DMS114 treated with DMSO at 0.1 percent for 48 hours (cell line): ENCODE results near the gene ACER3.
A peak's percentile ranks its signal among the peaks of the same experiment; 100 is the strongest.
"Not testable (repeated sequence)": the region's sequence is repeated elsewhere in the genome, so short reads cannot be mapped to it uniquely, and the experiment has no call there.

Experiments
- DNase-seq: peaks from one replicate; lab custom pipeline; 2025; ENCODE audit not compliant: unreplicated experiment; lab: John Stamatoyannopoulos, UW

The ACER3 gene

DNA sequence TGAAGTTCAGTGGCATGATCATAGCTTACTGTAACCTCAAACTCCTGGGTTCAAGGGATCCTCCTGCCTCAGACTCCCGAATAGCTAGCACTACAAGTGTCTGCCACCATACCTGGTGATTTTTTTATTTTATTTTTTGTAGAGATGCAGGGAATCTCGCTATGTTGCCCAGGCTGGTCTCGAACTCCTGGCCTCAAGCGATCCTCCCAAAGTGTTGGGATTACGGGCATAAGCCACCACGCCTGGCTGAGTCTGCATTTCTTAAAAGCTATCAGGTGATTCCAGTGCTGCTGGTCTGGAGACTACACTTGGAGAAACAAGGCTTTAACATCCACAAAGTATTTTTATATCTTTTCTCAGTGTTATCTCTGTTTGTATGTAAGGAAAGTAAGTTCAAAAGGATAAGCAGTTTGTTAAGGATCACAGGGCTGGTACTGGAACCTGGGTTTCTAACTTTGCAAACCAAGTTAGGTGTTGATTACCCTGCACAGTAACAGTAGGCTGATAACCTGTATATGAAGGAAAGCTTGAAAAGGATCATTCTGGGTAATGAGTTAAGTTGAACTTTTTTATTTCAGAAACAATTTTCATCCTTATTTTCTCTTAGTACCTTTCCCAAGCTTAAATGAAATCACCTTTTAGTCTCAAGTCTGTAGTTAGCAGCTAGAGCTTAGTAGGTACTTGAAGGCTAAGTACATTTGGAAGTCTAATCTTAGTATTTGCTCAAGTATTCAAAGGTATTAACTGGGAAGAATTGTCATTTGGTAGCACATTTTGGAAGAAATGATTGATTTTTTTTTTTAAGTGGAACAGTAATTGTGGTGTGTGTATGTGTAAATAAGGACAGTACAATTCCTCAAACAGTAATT lies 12.5 kb downstream of the ACER3 start:
- DNase-seq, result no peak

DNA sequence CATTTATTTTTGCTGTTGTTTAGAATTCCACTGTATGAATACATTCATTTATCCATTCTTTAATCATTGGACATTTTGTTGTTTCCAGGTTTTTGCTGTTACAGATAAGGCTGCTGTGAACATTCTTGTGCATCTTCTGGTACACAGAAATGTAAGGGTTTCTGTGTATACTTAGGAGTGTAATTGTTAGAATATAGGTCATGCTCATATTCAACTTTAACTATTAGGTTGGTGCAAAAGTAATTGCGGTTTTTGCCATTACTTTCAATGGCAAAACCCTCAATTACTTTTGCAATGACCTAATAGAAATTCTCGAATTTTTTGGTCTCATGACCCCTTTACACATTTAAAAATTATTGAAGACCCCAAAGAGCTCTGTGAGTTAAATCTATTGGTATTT lies 17.3 kb downstream of the ACER3 start:
- DNase-seq, result no peak

DNA sequence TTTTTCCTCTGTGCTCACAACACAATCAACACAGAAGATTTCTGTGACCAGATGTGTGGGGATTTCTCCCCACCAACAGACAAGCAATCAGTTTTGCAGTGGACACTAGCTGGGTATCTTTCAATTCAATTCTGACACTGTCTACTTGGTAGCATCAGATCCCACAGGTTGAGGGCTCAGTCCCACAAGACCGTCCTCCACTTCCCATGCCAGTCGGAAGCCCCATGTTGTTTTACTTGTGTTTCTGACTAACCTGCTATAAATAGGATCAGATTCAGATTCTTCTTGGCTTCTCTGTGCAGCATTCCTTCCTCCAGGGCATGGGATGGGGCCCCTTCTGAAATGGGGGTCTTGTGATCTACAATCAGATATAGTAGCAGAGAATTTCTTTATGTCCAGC lies 19.6 kb downstream of the ACER3 start:
- DNase-seq, result no peak

DNA sequence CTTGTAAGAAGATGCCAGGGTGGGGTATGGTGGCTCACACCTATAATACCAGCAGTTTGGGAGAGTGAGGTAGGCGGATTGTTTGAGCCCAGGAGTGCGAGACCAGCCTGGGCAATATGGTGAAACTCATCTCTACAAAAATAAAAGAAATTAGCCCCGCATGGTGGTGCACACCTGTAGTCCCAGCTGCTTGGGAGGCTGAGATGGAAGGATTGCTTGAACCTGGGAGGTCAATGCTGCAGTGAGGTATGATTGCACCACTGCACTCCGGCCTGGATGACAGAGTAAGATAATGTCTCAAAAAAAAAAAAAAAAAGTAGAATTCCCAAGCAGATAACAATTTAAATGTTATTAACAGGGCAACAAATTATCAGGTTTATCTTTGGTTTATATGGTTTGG lies 20.2 kb downstream of the ACER3 start:
- DNase-seq, result no peak

DNA sequence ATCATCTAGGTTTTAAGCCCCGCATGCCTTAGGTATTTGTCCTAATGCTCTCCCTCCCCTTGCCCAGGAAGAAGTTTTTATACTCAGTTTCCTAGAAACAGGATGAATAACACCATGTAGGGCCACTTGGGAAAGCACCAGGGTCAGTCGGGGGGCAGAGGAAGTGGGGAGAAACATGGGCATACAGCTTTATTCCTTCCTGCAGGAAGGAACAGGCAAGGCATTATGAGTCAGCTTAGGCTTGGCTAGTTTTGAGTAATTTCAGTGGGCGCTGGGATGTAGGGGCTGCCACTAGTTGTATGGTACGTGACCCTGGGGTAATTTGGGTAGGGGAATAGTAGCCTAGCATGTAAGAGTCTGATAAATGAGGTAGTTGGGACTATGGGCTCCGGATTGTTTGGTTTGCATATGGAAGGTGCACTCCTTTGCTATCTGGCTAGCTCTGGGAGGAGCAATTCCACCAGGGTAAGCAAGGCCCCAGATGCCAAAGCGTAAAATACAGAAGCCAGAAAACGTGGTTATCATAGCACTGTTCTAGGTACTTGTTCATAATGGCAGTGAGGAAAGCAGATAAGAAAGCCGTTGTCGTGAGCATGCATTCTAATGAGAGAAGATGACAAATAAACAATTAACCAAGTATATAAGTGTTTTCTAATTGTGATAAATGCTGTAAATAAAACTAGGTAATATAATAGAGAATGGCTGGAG lies 24.8 kb downstream of the ACER3 start:
- no peak for DNase-seq

DNA sequence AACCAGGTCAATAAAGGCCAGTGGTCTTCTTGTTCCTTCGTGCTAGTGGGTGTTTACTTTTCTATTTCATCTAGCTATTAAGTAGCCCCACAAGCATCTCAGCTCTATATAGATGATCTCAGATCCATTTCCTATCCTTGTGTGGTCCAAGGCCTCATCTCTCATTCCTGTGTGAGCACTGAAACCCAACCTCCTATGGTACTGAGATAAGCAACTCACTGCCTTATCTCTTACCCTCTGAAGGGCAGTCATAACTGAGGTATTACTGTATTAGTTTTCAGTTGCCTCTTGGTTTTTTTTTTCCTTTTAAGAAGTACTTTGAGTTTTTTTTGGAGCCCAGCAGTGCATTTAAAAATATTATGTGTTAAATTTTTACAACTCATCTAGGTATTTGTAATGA lies 28.3 kb downstream of the ACER3 start:
- no peak for DNase-seq

DNA sequence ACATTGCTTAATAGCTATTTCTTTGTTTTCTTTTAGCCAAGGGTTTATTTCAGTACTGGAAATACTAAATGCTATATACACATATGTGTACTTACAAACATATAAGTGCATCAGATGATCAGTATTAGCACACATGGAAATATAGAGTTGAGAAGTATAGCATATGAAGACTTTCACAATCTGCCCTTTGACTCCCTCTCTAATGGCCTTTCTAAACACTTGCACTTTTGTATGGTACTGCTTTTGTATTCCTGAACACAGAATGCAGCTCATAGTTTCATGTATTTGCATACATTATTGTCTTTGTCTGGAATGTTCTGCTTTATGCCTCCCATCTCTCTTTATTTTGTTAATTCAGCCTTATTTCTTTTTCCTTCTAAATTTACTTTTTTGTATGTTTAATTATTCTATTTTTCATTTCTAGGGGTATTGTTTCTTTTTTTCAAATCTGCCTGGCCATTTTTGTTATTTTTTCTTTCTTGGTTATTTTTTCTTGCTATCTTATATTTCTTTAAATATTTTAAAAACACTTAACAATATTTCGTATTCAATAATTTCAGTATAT lies 28.8 kb downstream of the ACER3 start:
- no peak for DNase-seq

DNA sequence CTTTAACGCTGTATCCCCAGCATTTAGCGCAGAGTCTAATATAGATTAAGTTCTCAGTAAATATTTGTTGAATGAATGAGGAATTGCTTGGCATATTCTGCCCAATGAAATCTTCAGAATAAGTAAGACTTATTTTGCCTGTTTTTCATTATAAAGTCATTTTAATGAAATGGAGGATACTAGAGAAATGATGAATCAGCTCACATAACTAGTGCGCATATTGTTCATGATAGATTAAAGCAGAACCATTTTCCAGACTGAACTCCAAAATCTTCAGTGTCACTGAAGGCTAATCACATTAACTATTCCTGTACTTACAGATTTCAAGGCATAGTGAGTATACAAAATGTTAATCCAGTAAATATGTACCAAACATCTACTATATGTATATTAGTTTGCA lies 29.6 kb downstream of the ACER3 start:
- DNase-seq, result no peak

DNA sequence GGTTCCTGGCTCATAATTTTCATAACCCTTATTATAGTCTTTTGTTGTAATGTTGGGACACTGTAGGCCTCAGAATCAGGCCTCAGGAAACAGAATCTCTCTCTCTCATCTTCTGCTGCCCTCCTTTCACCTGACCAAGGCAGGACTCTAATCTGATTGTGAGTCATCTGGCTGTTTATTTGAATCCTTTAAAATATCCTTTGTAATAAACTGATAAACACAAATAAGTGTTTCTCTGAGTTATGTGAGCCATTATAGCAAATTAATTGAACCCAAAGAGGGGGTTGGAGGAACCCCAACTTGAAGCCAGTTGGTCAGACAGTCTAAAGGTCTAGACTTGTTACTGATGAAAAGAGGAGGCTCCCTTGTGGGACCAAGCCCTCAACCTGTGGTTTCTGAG lies 30.6 kb downstream of the ACER3 start:
- DNase-seq, result no peak

DNA sequence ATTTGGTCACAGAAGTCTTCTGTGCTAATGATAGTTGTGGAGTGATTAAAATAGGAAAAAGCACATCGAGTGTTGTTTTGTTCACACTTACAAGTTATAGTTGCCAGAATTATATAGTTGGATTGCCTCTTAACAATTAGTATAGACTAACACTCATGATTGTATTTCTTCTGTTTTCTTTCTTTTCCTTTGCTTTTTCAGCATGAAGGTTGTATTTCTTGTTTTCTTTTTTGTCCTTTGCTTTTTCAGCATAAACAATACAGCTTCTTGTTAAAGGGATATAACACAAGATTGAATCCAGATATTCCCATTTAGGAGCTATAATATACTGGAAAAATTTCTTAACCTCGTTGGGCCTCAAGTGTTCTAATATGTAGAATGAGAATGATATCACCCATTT lies 31.1 kb downstream of the ACER3 start:
- DNase-seq, result no peak

DNA sequence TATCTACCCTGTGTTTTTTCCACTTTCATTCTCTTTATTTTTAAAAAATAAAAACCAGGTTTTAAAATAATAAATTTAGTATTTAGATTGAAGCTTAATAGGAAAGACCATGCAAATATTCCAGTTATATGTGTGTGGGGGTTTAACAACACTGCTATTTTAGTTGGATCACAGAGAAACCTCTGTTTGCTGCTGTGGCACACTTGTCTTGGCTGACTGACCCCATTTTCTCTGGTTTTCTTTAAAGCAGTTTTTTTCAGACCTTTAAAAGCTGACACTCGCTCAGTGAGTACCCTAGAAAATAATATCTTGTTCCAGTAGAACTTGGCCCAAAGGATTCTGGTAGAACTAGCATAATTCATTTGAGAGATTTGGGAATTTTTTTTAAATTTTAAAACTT lies 31.6 kb downstream of the ACER3 start:
- DNase-seq, result no peak

DNA sequence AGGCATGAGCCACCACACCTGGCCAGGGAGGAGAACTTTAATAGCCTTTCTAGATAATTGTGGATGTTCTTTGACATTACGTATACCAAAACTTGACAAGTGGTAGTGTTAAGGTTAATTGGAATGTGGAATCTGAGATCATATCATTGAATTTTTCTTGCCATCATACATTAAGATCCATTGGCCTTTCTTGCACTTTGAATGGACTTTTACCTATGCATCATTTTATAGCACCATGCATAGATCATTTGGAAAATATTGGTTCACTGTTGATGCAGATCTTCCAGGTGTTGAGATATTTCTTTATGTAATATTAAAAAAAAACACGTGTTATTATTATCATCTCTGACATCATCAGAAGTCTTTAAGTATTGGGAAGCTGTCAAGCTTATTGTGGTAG lies 36.5 kb downstream of the ACER3 start:
- DNase-seq, result no peak

DNA sequence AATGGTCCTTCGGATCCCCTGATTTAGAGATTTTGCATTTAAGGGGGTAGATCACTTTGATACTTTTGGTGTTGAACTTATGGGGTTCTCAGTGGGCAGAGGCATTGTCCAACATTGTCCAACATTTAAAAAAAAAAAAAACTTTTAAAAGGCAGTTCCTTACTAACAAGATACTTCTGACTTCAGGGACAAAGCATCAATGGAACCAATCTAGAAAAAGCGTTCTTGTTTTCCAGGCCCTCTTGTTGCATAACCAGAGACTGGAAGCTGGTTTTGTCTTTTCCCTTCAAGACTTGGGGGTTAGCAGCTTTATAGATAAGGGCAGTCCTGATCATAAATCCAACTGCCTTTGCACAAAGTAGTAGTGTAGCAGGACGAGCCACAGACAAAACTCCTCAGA lies 40.4 kb downstream of the ACER3 start:
- no peak for DNase-seq

DNA sequence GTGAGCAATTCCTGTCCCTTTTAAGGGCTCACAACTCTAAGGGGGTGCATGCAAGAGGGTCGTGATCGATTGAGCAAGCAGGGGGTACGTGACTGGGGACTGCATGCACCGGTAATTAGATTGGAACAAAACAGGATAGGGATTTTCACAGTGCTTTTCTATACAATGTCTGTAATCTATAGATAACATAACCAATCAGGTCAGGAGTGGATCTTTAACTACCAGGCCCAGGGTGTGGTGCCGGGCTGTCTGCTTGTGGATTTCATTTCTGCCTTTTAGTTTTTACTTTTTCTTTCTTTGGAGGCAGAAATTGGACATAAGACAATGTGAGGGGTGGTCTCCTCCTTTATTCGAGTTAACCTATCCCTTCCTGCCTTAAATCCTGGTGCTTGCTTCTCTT lies 40.9 kb downstream of the ACER3 start:
- DNase-seq, result not testable (repeated sequence)

DNA sequence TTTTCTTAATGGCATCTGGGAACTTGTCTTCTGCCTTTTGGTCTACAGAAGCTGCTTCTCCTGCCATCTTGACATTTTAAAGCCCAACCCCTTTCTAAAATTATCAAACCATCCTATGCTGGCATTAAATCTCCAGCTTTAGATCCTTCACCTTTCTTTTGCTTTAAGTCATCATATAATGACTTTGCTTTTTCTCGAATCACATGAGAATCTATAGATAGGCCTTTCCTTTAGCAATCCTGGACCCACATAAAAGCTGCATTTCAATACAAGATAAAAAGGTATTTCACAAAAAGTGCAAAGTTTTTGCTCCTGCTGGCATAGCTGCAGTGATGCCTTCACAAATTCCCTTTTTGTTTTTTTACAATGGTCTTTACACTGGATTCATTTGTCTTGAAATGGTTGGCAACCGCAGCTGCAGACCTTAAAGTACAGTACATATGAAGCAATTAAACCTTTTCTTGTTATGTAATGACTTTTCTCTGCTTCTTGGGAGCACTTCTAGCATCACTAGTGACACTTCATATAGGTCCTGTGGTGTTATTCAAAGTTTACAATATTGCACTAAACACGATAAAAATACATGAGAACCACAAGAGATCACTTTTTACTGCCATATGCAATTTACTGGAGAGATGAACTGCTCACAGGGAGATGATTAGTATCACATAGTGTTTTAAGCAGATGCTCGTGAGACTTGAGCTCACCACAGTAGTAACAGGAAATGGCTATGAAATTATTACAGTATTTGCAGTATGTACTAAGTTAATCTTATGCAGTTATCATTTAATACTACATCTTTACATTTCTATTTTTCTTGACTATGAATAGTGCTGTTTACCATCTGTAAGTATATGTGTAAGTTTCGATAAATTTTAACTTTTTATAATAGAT lies 41.6 kb downstream of the ACER3 start:
- no peak for DNase-seq

DNA sequence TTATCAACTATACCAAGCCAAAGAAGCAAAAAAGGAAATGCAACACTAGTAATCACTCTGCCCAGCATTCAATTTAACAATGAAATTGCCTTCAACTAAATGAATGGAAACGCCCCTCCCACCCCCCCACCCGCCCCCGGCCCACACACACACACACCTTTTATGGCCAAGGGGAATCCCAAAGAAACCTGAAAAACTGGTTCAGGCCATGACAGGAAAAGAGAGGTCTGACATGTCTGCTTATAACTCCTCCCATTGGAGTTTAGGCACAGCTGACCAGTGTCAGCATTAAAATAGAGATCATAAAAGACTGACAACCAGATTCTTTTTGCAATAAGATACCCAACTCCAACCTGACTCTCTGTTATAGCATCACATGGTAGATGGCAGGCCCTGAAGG lies 42.6 kb downstream of the ACER3 start:
- DNase-seq, result no peak

DNA sequence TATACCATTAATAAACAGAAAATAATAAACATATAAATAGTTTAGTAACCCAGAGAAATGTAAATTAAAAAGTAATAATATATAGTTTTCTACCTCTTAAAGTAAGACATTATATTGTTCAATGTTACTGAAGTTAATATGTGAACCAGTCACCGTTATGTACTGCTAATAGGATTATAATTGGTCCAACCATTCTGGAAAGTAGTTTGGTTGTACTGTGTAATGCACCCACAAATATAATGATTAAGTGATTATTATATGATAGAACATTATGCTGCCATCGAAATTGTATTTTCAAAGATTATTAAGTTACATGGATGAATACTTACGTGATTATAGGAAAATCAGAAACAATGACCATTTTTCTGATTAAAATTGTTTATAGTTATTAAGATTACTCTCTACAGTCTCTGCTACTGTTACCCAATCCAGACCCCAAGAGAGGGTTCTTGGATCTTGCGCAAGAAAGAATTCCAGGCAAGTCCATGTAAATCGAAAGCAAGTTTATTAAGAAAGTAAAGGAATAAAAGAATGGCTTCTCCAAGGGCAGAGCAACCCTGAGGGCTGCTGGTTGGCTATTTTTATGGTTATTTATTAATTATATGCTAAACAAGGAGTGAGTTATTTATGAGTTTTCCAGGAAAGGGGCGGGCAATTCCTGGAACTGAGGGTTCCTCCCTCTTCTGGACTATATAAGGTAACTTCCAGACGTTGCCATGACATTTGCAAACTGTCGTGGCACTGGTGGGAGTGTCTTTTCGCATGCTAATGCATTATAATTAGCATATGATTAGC lies 50.1 kb downstream of the ACER3 start:
- no peak for DNase-seq

DNA sequence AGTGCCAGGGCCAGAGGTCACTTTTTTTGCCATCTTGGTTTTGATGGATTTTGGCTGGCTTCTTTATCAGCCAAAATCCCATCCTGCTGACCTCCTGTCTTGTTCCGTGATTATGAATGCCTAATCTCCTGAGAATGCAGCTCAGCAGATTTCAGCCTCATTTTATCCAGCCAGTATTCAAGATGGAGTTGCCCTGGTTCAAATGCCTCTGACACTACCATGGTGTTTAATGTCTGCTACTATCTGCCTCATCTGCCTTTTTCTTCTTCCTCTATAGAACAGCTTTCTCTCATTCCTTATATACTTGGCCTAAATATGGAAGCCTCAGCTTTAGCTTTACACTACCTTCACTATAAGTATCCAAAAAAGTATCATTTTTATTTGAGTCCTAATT lies 50.7 kb downstream of the ACER3 start:
- no peak for DNase-seq

DNA sequence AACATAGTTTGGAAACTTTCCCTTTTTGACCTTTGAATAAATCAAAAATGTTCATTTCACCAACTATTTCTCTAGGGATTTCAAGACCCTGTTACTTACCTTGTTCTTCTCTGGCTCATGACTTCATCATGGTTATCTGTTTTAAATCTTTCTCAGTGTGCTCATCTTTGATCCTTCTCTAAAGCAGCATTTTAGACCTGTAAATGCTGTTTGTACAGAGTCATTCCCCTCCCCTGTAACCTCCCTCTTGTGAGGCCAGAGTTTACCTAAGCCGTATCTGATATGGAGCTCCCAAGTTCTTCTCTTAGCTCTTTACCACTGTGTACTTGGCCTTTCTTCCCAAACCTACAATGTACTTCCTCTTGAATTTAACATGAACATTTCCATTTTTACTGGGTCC lies 56.0 kb downstream of the ACER3 start:
- DNase-seq, result no peak

DNA sequence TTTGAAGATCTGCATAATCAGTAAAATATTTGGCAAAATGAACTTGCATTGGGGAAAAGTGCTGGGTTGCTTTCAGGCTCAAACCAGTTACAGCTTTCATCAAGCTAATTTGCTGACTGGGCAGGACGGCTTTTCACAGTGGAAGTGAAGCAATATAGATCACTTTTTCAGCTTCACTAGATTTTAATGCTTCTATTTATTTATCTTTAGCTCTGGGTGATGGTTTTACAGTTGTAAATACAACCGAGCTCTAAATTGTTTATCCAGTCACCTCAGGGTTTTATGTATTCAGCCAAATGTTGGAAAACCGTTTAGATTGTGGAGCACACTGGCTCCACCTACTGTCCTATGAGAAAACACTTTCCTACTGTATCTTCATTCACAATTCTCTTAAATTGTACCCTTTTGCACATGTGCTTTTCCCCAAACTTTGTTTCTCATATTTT lies 58.2 kb downstream of the ACER3 start:
- DNase-seq, result peak; percentile 59
